PC-9 (cell line): Measurements from ENCODE around the gene ANKRD33. TPM values are rescaled to one million over a fixed set of nuclear protein-coding genes. Genes with fewer than 3 reads are reported as not detected.

Source experiments
- BruUV-seq: library from RNA; stranded (reverse); fragments of 400-500 nt; replicated peaks from 2 replicates; lab custom pipeline; 2021; lab: Mats Ljungman, UMichigan
- CTCF ChIA-PET: fragments of 300-600 bp; sonication (Branson Sonifier 250); formaldehyde crosslinking; loops from one replicate; lab custom pipeline; 2022; ENCODE audit warnings: antibody characterized with exemption; lab: Charles Lee
- POLR2A ChIA-PET: fragments of 300-600 bp; sonication (Branson Sonifier 250); formaldehyde crosslinking; loops from one replicate; lab custom pipeline; 2022; ENCODE audit warnings: antibody characterized with exemption; ENCODE audit not compliant: unreplicated experiment; lab: Charles Lee
- DNase-seq, 2 experiments: peaks; one replicate each; pipeline versions ENCODE4 v3.0.0 to v3.0.0-alpha.2; 2015 to 2022; ENCODE audit warnings: mixed read lengths in 1 of 2
- H2AFZ ChIP-seq: fragments of 200-600 bp; sonication (generic); 2 replicates; pipeline ENCODE4 v1.8.1; 2017; ENCODE audit warnings: antibody characterized with exemption
- H3F3A ChIP-seq: fragments of 200-600 bp; sonication (generic); 2 replicates; pipeline ENCODE4 v1.8.1; 2017; ENCODE audit warnings: antibody characterized with exemption, mild to moderate bottlenecking, low read depth; ENCODE audit not compliant: insufficient read depth
- H3K27ac ChIP-seq: fragments of 200-600 bp; sonication (generic); 2 replicates; pipeline ENCODE4 v1.6.1; 2016; ENCODE audit warnings: mixed run types
- H3K27me3 ChIP-seq: fragments of 200-600 bp; sonication (generic); 2 replicates; pipeline ENCODE4 v1.6.1; 2016; ENCODE audit warnings: low read depth, mixed run types; ENCODE audit not compliant: insufficient read depth
- H3K36me3 ChIP-seq: fragments of 200-600 bp; sonication (generic); 2 replicates; pipeline ENCODE4 v1.6.1; 2016; ENCODE audit warnings: low read depth, mixed run types
- H3K4me1 ChIP-seq: fragments of 200-600 bp; sonication (generic); replicated peaks from 2 replicates; pipeline ENCODE4 v1.6.1; 2016; ENCODE audit warnings: mixed run types; ENCODE audit not compliant: insufficient read depth
- H3K4me2 ChIP-seq: fragments of 200-600 bp; sonication (generic); 2 replicates; pipeline ENCODE4 v1.6.1; 2017; ENCODE audit warnings: mixed run types
- H3K4me3 ChIP-seq: fragments of 200-600 bp; sonication (generic); 2 replicates; pipeline ENCODE4 v1.6.1; 2016; ENCODE audit warnings: mixed run types
- H3K79me2 ChIP-seq: fragments of 200-600 bp; sonication (generic); 2 replicates; pipeline ENCODE4 v1.6.1; 2017; ENCODE audit warnings: low read depth, mixed run types
- H3K9me2 ChIP-seq: fragments of 200-600 bp; sonication (generic); 2 replicates; pipeline ENCODE4 v1.8.1; 2017; ENCODE audit warnings: mild to moderate bottlenecking; ENCODE audit not compliant: insufficient read depth
- H3K9me3 ChIP-seq: fragments of 200-600 bp; sonication (generic); 2 replicates; pipeline ENCODE4 v1.8.1; 2016; ENCODE audit warnings: low read depth; ENCODE audit not compliant: insufficient read depth
- H4K20me1 ChIP-seq: fragments of 200-600 bp; sonication (generic); 2 replicates; pipeline ENCODE4 v1.8.1; 2017; ENCODE audit not compliant: insufficient read depth
- CTCF ChIP-seq: fragments of 200-600 bp; sonication (generic); conservative IDR thresholded peaks from 2 replicates; pipeline ENCODE4 v1.6.1; 2017; ENCODE audit warnings: mixed run types, antibody characterized with exemption, mild to moderate bottlenecking, moderate library complexity
- EZH2 ChIP-seq: fragments of 200-600 bp; sonication (generic); IDR thresholded peaks from 2 replicates; pipeline ENCODE4 v1.8.0; 2017; ENCODE audit warnings: antibody characterized with exemption, low read depth
- intact Hi-C: fragments of 100-400 bp; cut with micrococcal nuclease; formaldehyde crosslinking; loops from one replicate; pipeline ENCODE4 v1.10.0; 2022; ENCODE audit not compliant: unreplicated experiment
- total RNA-seq: library from RNA; stranded (reverse); gene quantifications from 2 replicates; pipeline ENCODE4 v1.2.3, GENCODE V29; 2021

The ANKRD33 gene
- total RNA-seq, 1 experiment from 2014 or later = not detected

- TF ChIP-seq EZH2 (no peak), CTCF (no peak)
- H3F3A ChIP-seq = no peaks in the 10 kb centered on the region
- no peaks in the 10 kb centered on the region for H3K79me2 ChIP-seq
- H3K4me3 ChIP-seq = no peak overlapping the region
- H3K27ac ChIP-seq = no peak overlapping the region
- H4K20me1 ChIP-seq = no peaks in the 10 kb centered on the region
- POLR2A ChIA-PET = no interaction called here
- no peak overlapping the region for H2AFZ ChIP-seq
- H3K4me2 ChIP-seq = no peak overlapping the region
- CTCF ChIA-PET = no interaction called here
- H3K36me3 ChIP-seq = no peaks in the 10 kb centered on the region
- H3K4me1 ChIP-seq = no peaks in the 10 kb centered on the region
- peaks cover 100% of the 10 kb centered on the region for H3K27me3 ChIP-seq
- intact Hi-C loops = no loop called here
- H3K9me2 ChIP-seq = no peaks in the 10 kb centered on the region
- DNase-seq = no peak
- H3K9me3 ChIP-seq = no peaks in the 10 kb centered on the region
- no TSS peak for BruUV-seq
Measured at GRCh38 chr12:51840966-51841365, 46.9 kb upstream of the ANKRD33 start.

GRCh38 chr12:51841727-51842126, 46.2 kb upstream of the ANKRD33 start:
- H2AFZ ChIP-seq = no peak overlapping the region
- no peak overlapping the region for H3K27ac ChIP-seq
- no peak overlapping the region for H3K4me2 ChIP-seq
- H3K4me3 ChIP-seq = no peak overlapping the region
- CTCF ChIA-PET = no interaction called here
- H3K4me1 ChIP-seq = no peaks in the 10 kb centered on the region
- peaks cover 100% of the 10 kb centered on the region for H3K27me3 ChIP-seq
- H3F3A ChIP-seq = no peaks in the 10 kb centered on the region
- intact Hi-C loops = no loop called here
- DNase-seq = no peak
- no TSS peak for BruUV-seq
- H4K20me1 ChIP-seq = no peaks in the 10 kb centered on the region
- H3K9me2 ChIP-seq = no peaks in the 10 kb centered on the region
- no peak for TF ChIP-seq CTCF
- TF ChIP-seq EZH2 = no peak
- no peaks in the 10 kb centered on the region for H3K9me3 ChIP-seq
- POLR2A ChIA-PET = no interaction called here
- no peaks in the 10 kb centered on the region for H3K36me3 ChIP-seq
- no peaks in the 10 kb centered on the region for H3K79me2 ChIP-seq

- H3K4me1 ChIP-seq = no peaks in the 10 kb centered on the region
- POLR2A ChIA-PET = no interaction called here
- no peak overlapping the region for H3K4me3 ChIP-seq
- no peak overlapping the region for H3K4me2 ChIP-seq
- peaks cover 80% of the 10 kb centered on the region for H3K27me3 ChIP-seq
- CTCF ChIA-PET = no interaction called here
- H3K36me3 ChIP-seq = no peaks in the 10 kb centered on the region
- no peaks in the 10 kb centered on the region for H3F3A ChIP-seq
- H3K79me2 ChIP-seq = no peaks in the 10 kb centered on the region
- no peak for DNase-seq
- TF ChIP-seq EZH2 = no peak; the same call in 1 of the 2 replicates
- no peak for TF ChIP-seq CTCF
- no peaks in the 10 kb centered on the region for H3K9me3 ChIP-seq
- no peak overlapping the region for H3K27ac ChIP-seq
- no peaks in the 10 kb centered on the region for H4K20me1 ChIP-seq
- no peak overlapping the region for H2AFZ ChIP-seq
- intact Hi-C loops = no loop called here
- no TSS peak for BruUV-seq
- no peaks in the 10 kb centered on the region for H3K9me2 ChIP-seq
Measured at GRCh38 chr12:51844854-51845253, 43.0 kb upstream of the ANKRD33 start.
